Neural crest cell (in vitro differentiated cells): Measurements from ENCODE around the gene UBR4. TPM values are rescaled to one million over a fixed set of nuclear protein-coding genes. Genes with fewer than 3 reads are reported as not detected.
A peak's percentile ranks its signal among the peaks of the same experiment; 100 is the strongest.

Source experiments
- DNase-seq: peaks from one replicate; pipeline ENCODE4 v3.0.0; 2021; ENCODE audit warnings: low read depth, mixed read lengths, low spot score
- H3K27ac Mint-ChIP-seq: one replicate; pipeline ENCODE4 v1.8.0; 2021; ENCODE audit warnings: mild to moderate bottlenecking, mixed read lengths; ENCODE audit not compliant: unreplicated experiment
- H3K27me3 Mint-ChIP-seq: 2 replicates; pipeline ENCODE4 v1.8.0; 2021; ENCODE audit warnings: low read depth, mild to moderate bottlenecking, mixed read lengths
- H3K36me3 Mint-ChIP-seq: 2 replicates; pipeline ENCODE4 v1.8.0; 2021; ENCODE audit warnings: low read depth, mild to moderate bottlenecking, mixed read lengths
- H3K4me1 Mint-ChIP-seq: 2 replicates; pipeline ENCODE4 v1.8.0; 2021; ENCODE audit warnings: mixed read lengths
- H3K4me3 Mint-ChIP-seq: one replicate; pipeline ENCODE4 v1.8.0; 2021; ENCODE audit warnings: mild to moderate bottlenecking, mixed read lengths
- H3K9me3 Mint-ChIP-seq: 2 replicates; pipeline ENCODE4 v1.8.0; 2021; ENCODE audit warnings: mixed read lengths
- CTCF ChIP-seq: fragments of 200-600 bp; sonication (generic); conservative IDR thresholded peaks from 2 replicates; pipeline ENCODE4 v1.5.0; 2021; ENCODE audit warnings: antibody characterized with exemption, mild to moderate bottlenecking
- total RNA-seq: library from RNA; stranded (reverse); gene quantifications from 2 replicates; pipeline ENCODE4 v1.2.1, GENCODE V29; 2021

Gene UBR4
- total RNA-seq, 1 donor from 2014 or later: 114 TPM

GRCh38 chr1:19064906-19065450, 145.1 kb downstream of the UBR4 start:
- TF ChIP-seq CTCF: no peak
- Mint-ChIP-seq H3K27me3 (peaks cover 2% of the 10 kb centered on the region), H3K4me3 (no peak overlapping the region), H3K27ac (no peak overlapping the region), H3K9me3 (peaks cover 4% of the 10 kb centered on the region), H3K36me3 (peaks cover 5% of the 10 kb centered on the region), H3K4me1 (peaks cover 36% of the 10 kb centered on the region)
- no peak for DNase-seq

GRCh38 chr1:19063122-19063521, 146.9 kb downstream of the UBR4 start:
- Mint-ChIP-seq H3K9me3 (peaks cover 4% of the 10 kb centered on the region), H3K27me3 (peaks cover 5% of the 10 kb centered on the region), H3K36me3 (peaks cover 5% of the 10 kb centered on the region), H3K27ac (no peak overlapping the region), H3K4me3 (no peak overlapping the region), H3K4me1 (peaks cover 24% of the 10 kb centered on the region)
- no peak for DNase-seq
- no peak for TF ChIP-seq CTCF

GRCh38 chr1:19062258-19063029, 147.6 kb downstream of the UBR4 start:
- TF ChIP-seq CTCF: no peak
- H3K4me1 Mint-ChIP-seq: peaks cover 18% of the 10 kb centered on the region
- peaks cover 5% of the 10 kb centered on the region for H3K36me3 Mint-ChIP-seq
- no peak for DNase-seq
- no peak overlapping the region for H3K27ac Mint-ChIP-seq
- H3K4me3 Mint-ChIP-seq: no peak overlapping the region
- H3K27me3 Mint-ChIP-seq: peaks cover 5% of the 10 kb centered on the region
- H3K9me3 Mint-ChIP-seq: peaks cover 4% of the 10 kb centered on the region

- H3K27ac Mint-ChIP-seq: no peak overlapping the region
- no peak for TF ChIP-seq CTCF
These were observed 148.3 kb downstream of the UBR4 start for GRCh38 chr1:19061798-19062197.

GRCh38 chr1:19061343-19061742, 148.7 kb downstream of the UBR4 start:
- DNase-seq: no peak
- H3K36me3 Mint-ChIP-seq: peaks cover 5% of the 10 kb centered on the region
- H3K4me3 Mint-ChIP-seq: peak overlapping the region; percentile 65
- TF ChIP-seq CTCF: no peak
- peaks cover 4% of the 10 kb centered on the region for H3K9me3 Mint-ChIP-seq
- H3K27me3 Mint-ChIP-seq: peaks cover 5% of the 10 kb centered on the region
- no peak overlapping the region for H3K27ac Mint-ChIP-seq
- peaks cover 12% of the 10 kb centered on the region for H3K4me1 Mint-ChIP-seq

More at GRCh38 chr1:19061798-19062197, 148.3 kb downstream of the UBR4 start:
- Mint-ChIP-seq H3K4me1 (peaks cover 16% of the 10 kb centered on the region), H3K27me3 (peaks cover 5% of the 10 kb centered on the region), H3K36me3 (peaks cover 5% of the 10 kb centered on the region), H3K9me3 (peaks cover 4% of the 10 kb centered on the region), H3K4me3 (no peak overlapping the region)
- DNase-seq: no peak
